Measurements from ENCODE around the gene EIF4G2.

The EIF4G2 gene

GRCh38 chr11:10807493-10808234, 1.1 kb downstream of the EIF4G2 start:
- DNase-seq, result no peak

- no peak for DNase-seq
Observed at GRCh38 chr11:10806206-10806605, 2.5 kb downstream of the EIF4G2 start.

GRCh38 chr11:10805741-10806140, 3.0 kb downstream of the EIF4G2 start:
- no peak for DNase-seq

- DNase-seq, result no peak
Observed at GRCh38 chr11:10803676-10804075, 5.0 kb downstream of the EIF4G2 start.

- DNase-seq, result no peak
Observed at GRCh38 chr11:10800292-10800691, 8.4 kb downstream of the EIF4G2 start.

GRCh38 chr11:10798330-10798928, 10.3 kb downstream of the EIF4G2 start:
- DNase-seq, result no peak

GRCh38 chr11:10797531-10797930, 11.2 kb downstream of the EIF4G2 start:
- peak; percentile 37 for DNase-seq

- no peak for DNase-seq
Observed at GRCh38 chr11:10797001-10797400, 11.7 kb downstream of the EIF4G2 start.

GRCh38 chr11:10796191-10796590, 12.5 kb downstream of the EIF4G2 start:
- no peak for DNase-seq

- no peak for DNase-seq
Observed at GRCh38 chr11:10793470-10794255, 15.1 kb downstream of the EIF4G2 start.

- no peak for DNase-seq
Observed at GRCh38 chr11:10792385-10793068, 16.2 kb downstream of the EIF4G2 start.

GRCh38 chr11:10786451-10786850, 22.3 kb downstream of the EIF4G2 start:
- DNase-seq, result no peak

- DNase-seq, result no peak
Observed at GRCh38 chr11:10785146-10785474, 23.6 kb downstream of the EIF4G2 start.

GRCh38 chr11:10784232-10785145, 24.2 kb downstream of the EIF4G2 start:
- no peak for DNase-seq

- no peak for DNase-seq
Observed at GRCh38 chr11:10780040-10780439, 28.7 kb downstream of the EIF4G2 start.

- DNase-seq, result no peak
Observed at GRCh38 chr11:10779086-10779485, 29.6 kb downstream of the EIF4G2 start.

GRCh38 chr11:10778217-10778970, 30.3 kb downstream of the EIF4G2 start:
- no peak for DNase-seq

- DNase-seq, result peak; percentile 16
Observed at GRCh38 chr11:10777806-10778205, 30.9 kb downstream of the EIF4G2 start.

- no peak for DNase-seq
Observed at GRCh38 chr11:10777393-10777793, 31.3 kb downstream of the EIF4G2 start.

GRCh38 chr11:10774811-10775210, 33.9 kb downstream of the EIF4G2 start:
- DNase-seq, result no peak

- DNase-seq, result no peak
Observed at GRCh38 chr11:10771457-10771856, 37.3 kb downstream of the EIF4G2 start.
